Left ventricle myocardium inferior (tissue), 1 donor: ENCODE data around the gene DDX23. TPM values are rescaled to one million over a fixed set of nuclear protein-coding genes. Genes with fewer than 3 reads are reported as not detected.

Source experiments
- DNase-seq: peaks from one replicate; pipeline ENCODE4 v3.0.0-alpha.2; 2020
- H3K27ac ChIP-seq: fragments of 200-600 bp; replicated peaks from 2 replicates; pipeline ENCODE4 v1.8.0; 2021
- H3K27me3 ChIP-seq: fragments of 200-600 bp; 2 replicates; pipeline ENCODE4 v1.8.0; 2021; ENCODE audit warnings: low read depth
- H3K36me3 ChIP-seq: fragments of 200-600 bp; 2 replicates; pipeline ENCODE4 v1.8.0; 2021
- H3K4me1 ChIP-seq: fragments of 200-600 bp; 2 replicates; pipeline ENCODE4 v1.8.0; 2021
- H3K4me3 ChIP-seq: fragments of 200-600 bp; 2 replicates; pipeline ENCODE4 v1.8.0; 2021; ENCODE audit warnings: mild to moderate bottlenecking, moderate library complexity
- H3K9me3 ChIP-seq: fragments of 200-600 bp; replicated peaks from 2 replicates; pipeline ENCODE4 v1.8.0; 2021
- intact Hi-C: fragments of 100-400 bp; cut with micrococcal nuclease; formaldehyde crosslinking; loops from one replicate; pipeline ENCODE4 v1.11.0; 2022
- total RNA-seq: library from RNA; stranded (reverse); fragmentation: NEBNext Ultra II Directional; extraction: Animal tissue kit (Norgen Biotek cat#: 25700); gene quantifications from one replicate; pipeline ENCODE4 v1.2.1, GENCODE V29; 2021
- TF ChIP-seq, protein P1 (sequence below): fragments of 200-600 bp; IDR thresholded peaks from 2 replicates; pipeline ENCODE4 v1.8.0; 2021; ENCODE audit warnings: antibody characterized with exemption, mild to moderate bottlenecking, borderline replicate concordance
- donor health status: DM: no; HTN: yes; CAD: no; lungs with severe emphysema.

Gene DDX23
- total RNA-seq, 1 donor from 2014 or later: 36.6 TPM

DNA sequence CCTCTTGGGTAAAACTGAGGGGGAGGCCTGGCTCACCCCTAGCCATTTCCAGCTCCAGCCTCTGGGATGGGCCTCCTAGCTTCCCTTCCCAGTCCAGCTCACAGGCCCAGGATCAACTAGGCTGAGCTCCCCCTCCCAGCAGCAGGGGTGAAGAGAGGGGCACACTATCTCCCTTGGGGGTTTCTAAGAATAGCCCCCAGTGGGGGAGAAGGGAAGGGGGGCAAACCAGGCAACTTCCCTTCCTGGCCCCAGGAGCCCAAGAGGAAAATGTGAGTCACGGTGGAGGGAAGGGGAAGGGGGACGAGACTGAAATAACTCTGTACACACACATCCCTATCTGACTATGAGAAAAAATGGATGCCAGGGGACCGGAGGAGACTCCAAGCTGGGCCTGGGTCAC lies 72.1 kb downstream of the DDX23 start:
- intact Hi-C loops: no loop called here
- Histone ChIP-seq H3K4me1 (peaks cover 94% of the 10 kb centered on the region), H3K9me3 (no peaks in the 10 kb centered on the region), H3K36me3 (peaks cover 45% of the 10 kb centered on the region), H3K27ac (peak overlapping the region; percentile 93), H3K4me3 (peak overlapping the region; percentile 39), H3K27me3 (no peaks in the 10 kb centered on the region)
- peak; percentile 68 for DNase-seq
- TF ChIP-seq, protein P1, sequence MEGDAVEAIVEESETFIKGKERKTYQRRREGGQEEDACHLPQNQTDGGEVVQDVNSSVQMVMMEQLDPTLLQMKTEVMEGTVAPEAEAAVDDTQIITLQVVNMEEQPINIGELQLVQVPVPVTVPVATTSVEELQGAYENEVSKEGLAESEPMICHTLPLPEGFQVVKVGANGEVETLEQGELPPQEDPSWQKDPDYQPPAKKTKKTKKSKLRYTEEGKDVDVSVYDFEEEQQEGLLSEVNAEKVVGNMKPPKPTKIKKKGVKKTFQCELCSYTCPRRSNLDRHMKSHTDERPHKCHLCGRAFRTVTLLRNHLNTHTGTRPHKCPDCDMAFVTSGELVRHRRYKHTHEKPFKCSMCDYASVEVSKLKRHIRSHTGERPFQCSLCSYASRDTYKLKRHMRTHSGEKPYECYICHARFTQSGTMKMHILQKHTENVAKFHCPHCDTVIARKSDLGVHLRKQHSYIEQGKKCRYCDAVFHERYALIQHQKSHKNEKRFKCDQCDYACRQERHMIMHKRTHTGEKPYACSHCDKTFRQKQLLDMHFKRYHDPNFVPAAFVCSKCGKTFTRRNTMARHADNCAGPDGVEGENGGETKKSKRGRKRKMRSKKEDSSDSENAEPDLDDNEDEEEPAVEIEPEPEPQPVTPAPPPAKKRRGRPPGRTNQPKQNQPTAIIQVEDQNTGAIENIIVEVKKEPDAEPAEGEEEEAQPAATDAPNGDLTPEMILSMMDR: no peak

Other genes starting within 250 kb of the DDX23 start
- gene KANSL2, start 169.9 kb downstream of the DDX23 start, total RNA-seq: 23.1 TPM
- 18.4 TPM for gene CCNT1, start 135.5 kb downstream of the DDX23 start, total RNA-seq
- gene ADCY6, start 63.1 kb downstream of the DDX23 start, total RNA-seq: 98.4 TPM
- 4.8 TPM for gene CACNB3, start 33.7 kb downstream of the DDX23 start, total RNA-seq
- 0.47 TPM for gene RND1, start 13.7 kb upstream of the DDX23 start, total RNA-seq
- gene FKBP11, start 73.3 kb upstream of the DDX23 start, total RNA-seq: 4.3 TPM
- 49.6 TPM for gene ARF3, start 105.3 kb upstream of the DDX23 start, total RNA-seq
- 0.44 TPM for gene WNT10B, start 119.6 kb upstream of the DDX23 start, total RNA-seq
- gene WNT1, start 126.2 kb upstream of the DDX23 start, total RNA-seq: not detected
- 1.4 TPM for gene DDN, start 147.2 kb upstream of the DDX23 start, total RNA-seq
- gene PRKAG1, start 166.6 kb upstream of the DDX23 start, total RNA-seq: 104 TPM
- gene KMT2D, start 208.6 kb upstream of the DDX23 start, total RNA-seq: 38.5 TPM
- gene RHEBL1, start 217.8 kb upstream of the DDX23 start, total RNA-seq: not detected
- 0.41 TPM for gene DHH, start 242.6 kb upstream of the DDX23 start, total RNA-seq